ENCODE measurements around the gene GATA3.
A peak's percentile ranks its signal among the peaks of the same experiment; 100 is the strongest.

Gene GATA3

GRCh38 chr10:8043569-8044306 is 10.8 kb upstream of the GATA3 start:
- no peak overlapping the region for H3K4me3 ChIP-seq (ENCODE audit: low read depth, low read length)
- no peak for TF ChIP-seq CTCF (IDR thresholded peaks at IDR 0.05; ENCODE audit: insufficient read depth, low read depth, low read length, missing control alignments)
- no peak for DNase-seq (ENCODE audit: low read depth)

GRCh38 chr10:8044331-8044907 is 10.1 kb upstream of the GATA3 start:
- no peak overlapping the region for H3K4me3 ChIP-seq (ENCODE audit: low read depth, low read length)
- TF ChIP-seq CTCF (IDR thresholded peaks at IDR 0.05; ENCODE audit: insufficient read depth, low read depth, low read length, missing control alignments): no peak
- no peak for DNase-seq (ENCODE audit: low read depth)

GRCh38 chr10:8044908-8045725 is 9.4 kb upstream of the GATA3 start:
- TF ChIP-seq CTCF (IDR thresholded peaks at IDR 0.05; ENCODE audit: insufficient read depth, low read depth, low read length, missing control alignments): no peak
- DNase-seq (ENCODE audit: low read depth): no peak
- peak overlapping the region; percentile 16 for H3K4me3 ChIP-seq (ENCODE audit: low read depth, low read length)

DNA sequence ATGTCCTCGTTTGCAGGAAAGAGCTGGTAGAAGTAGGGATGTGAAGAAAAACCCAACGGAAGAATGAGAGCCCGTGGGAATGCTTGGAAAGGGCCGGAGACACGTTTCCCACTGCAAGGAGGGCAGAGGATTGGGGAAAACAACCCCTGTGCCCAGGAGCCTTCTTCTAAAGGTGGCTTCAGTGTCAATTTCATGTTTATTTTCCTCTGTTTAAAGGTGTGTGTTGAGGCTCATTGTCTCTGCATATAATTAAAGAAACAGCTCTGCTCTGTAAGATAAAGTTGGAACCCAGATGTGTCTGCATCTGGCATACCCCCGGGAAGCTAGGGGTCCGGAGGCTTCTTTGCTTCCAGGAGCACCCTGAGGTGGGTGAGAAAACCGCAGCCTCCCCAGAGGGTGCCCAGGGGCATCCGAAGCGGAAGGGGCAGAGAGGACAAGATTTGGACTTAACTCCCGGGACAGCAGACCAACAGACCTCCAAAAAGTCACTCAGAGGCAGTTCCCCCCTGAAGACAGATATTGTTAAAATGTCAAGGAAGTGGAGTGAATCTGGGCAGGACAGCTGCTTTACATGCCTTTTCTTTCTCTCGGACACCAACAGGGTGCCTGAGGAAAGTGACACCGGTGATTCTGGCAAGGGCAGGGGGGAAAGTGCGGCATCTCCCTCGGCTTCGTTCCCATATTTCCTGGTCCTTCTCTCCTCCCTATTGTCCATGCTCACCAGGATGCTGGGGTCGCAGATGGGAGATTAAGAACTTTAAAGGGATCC is 8.6 kb upstream of the GATA3 start:
- no peak for TF ChIP-seq CTCF (IDR thresholded peaks at IDR 0.05; ENCODE audit: insufficient read depth, low read depth, low read length, missing control alignments)
- DNase-seq (ENCODE audit: low read depth): no peak
- no peak overlapping the region for H3K4me3 ChIP-seq (ENCODE audit: low read depth, low read length)

DNA sequence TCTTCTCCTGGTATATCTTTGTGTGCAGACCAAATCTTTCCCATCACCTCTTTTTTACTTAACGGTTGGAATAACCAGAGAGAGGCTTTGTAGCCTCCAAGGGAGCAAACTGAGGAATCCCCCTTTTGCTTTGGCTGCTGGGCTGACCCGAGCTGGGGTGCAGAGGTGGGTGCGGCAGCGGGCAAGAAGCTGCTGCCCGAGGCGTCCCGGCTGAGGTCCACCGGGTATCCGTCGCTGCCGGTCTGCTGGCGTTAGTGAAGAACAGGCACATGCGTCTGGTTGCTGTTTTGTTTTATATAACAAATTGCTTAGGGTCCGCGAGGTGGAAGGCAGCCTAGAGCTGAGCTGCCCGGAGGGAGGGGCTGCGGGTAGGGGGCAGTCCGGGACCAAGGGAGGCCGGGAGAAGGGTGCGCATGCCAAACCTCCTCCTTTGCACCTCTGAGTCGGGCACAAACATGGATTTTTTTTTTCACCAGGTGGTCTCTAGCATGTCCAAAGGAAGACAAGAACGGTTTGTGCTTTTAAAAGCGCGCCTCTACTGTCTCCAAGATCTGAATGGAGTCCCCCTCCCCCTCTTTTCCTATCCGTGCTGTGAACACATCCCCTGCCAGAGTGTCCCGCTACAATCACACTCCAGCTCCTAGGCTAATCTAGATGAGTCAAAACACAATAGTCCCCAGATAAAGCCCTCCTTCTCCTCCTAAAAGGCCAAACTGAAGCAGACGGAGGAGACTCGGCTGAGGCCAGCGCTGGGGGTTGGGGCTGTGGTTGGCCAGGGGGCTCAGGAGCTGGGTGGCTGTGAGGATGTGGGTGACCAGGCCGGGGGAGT is 6.8 kb upstream of the GATA3 start:
- DNase-seq (ENCODE audit: low read depth): no peak
- H3K4me3 ChIP-seq (ENCODE audit: low read depth, low read length): no peak overlapping the region
- no peak for TF ChIP-seq CTCF (IDR thresholded peaks at IDR 0.05; ENCODE audit: insufficient read depth, low read depth, low read length, missing control alignments)
